ENCODE data around the gene CENPX. TPM values are rescaled to one million over a fixed set of nuclear protein-coding genes. Genes with fewer than 3 reads are reported as not detected.

CENPX gene
- total and polyA plus RNA-seq, 2 of the 13 experiments (the other 11 are each of a cell fraction or from before 2014, with no cell fraction given), result 92.7 to 170 TPM

DNA sequence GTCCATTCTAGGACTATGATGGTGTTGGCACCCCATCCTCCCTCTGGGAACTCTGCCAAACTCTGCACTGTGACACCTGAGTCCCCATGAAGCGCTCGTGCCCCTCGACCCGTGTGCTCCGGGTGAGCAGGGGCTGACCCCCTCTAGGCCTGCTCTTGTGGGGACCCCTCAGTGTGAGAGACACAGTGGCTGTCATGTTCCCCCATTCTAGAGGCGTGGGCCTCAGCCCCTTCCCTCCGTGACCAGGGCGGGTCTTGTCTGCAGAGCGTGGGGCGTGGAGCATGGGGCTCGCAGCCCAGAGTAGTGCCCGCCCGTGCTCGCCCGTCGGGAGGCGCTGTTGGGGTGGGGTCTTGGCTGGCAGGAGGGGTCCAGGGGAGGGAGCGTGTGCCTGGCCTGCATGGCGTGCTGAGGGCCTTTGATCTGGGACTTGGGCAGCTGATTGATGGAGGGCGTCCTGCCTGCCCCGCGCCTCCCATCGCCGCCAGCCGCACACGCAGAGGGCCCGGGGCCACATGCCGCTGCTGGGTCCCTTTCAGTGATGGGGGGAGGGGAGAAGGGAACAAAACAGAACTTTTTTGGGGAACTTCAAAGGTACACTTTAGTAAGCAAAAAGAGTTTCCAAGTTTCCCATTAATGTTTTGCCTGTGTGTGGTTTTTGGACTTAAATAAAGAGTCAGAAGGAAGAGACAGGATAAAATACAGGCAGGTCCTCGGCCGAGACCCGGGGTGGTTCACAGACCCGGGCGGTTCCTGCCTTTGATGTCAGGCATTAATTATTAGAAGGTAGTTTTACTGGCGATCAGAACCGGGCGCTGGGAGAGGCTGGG lies 22.5 kb downstream of the CENPX start (continued):
- TF ChIP-seq NR2F6 (IDR thresholded peaks at IDR 0.05) (peak; percentile 55; the same call in 1 of the 2 replicates), NR2F6 (CRISPR knock-in tag; IDR thresholded peaks at IDR 0.05) (peak; percentile 80), ZFX (CRISPR knock-in tag; IDR thresholded peaks at IDR 0.05; ENCODE audit: low read depth) (peak; percentile 72), FOXP1 (IDR thresholded peaks at IDR 0.05) (no peak), FOXP1 (CRISPR knock-in tag; IDR thresholded peaks at IDR 0.05) (peak; percentile 6; the same call in 1 of the 2 replicates), HNF4A (CRISPR knock-in tag; IDR thresholded peaks at IDR 0.05) (peak; percentile 29), GTF3A (CRISPR knock-in tag; conservative IDR thresholded peaks at IDR 0.05) (peak; percentile 83; the same call in 1 of the 2 replicates), ZNF709 (CRISPR knock-in tag; IDR thresholded peaks at IDR 0.05) (peak; percentile 23), ARID3A (IDR thresholded peaks at IDR 0.05; ENCODE audit: low read depth, low read length) (peak; percentile 71; the same call in 1 of the 2 replicates), TP53 (CRISPR knock-in tag; conservative IDR thresholded peaks at IDR 0.05) (0 out of 2 replicates have a peak, but pooled peaks have one; percentile 41), ZNF17 (CRISPR knock-in tag; IDR thresholded peaks at IDR 0.05) (no peak), ZFP36 (IDR thresholded peaks at IDR 0.05; ENCODE audit: borderline replicate concordance, low read depth, low read length, partially characterized antibody) (no peak), RAD21 (CRISPR knock-in tag; IDR thresholded peaks at IDR 0.05) (peak; percentile 67)
- TF ChIP-seq, protein P1, sequence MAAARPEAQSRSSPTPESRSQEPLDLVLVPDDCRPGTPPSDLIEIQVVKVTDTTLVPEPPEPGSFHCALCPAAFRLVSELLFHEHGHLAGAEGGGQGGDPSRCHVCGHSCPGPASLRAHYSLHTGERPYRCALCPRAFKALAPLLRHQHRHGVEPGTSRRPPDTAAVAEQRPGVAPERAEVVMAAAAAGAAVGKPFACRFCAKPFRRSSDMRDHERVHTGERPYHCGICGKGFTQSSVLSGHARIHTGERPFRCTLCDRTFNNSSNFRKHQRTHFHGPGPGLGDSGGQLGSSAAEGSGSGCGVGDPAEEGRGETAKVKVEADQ (CRISPR knock-in tag; IDR thresholded peaks at IDR 0.05; ENCODE audit: borderline replicate concordance), result no peak

All from HepG2 (cell line).